ENCODE data around the gene KRT82. TPM values are rescaled to one million over a fixed set of nuclear protein-coding genes. Genes with fewer than 3 reads are reported as not detected.

Gene KRT82
- polyA plus RNA-seq, 2 of the 4 experiments (the other 2 are of a cell fraction) = not detected

DNA sequence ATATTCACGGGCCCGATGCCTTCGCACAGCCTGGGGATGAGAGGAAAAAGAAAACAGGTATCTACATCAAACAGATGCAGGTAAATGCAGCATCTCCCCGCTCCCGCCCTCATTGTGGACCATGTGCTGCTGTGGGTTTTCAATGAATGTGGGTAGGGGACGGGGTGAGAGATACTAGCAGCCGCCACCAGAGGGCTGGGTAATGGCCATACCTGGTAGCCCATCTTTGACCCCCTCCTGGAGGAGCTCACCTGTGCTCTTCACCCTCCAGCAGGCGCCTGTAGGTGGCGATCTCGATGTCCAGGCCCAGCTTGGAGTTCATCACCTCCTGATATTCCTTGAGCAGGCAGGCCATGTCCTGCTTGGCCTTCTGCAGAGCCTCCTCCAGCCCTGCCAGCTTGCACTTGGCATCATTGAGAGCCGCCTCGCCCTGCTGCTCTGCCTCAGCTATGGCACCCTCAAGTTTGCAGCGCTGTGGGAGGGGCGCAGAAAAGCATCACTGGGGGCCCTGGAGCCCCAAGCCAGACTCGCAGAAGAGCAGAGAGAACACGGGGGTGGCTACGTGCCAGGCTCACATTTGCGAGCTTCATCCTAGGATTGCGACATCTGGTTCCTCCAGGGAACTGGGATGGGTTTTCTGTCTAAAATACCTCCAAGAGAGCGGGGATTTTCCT lies 10.2 kb downstream of the KRT82 start (continued):
- TF ChIP-seq, protein P1, sequence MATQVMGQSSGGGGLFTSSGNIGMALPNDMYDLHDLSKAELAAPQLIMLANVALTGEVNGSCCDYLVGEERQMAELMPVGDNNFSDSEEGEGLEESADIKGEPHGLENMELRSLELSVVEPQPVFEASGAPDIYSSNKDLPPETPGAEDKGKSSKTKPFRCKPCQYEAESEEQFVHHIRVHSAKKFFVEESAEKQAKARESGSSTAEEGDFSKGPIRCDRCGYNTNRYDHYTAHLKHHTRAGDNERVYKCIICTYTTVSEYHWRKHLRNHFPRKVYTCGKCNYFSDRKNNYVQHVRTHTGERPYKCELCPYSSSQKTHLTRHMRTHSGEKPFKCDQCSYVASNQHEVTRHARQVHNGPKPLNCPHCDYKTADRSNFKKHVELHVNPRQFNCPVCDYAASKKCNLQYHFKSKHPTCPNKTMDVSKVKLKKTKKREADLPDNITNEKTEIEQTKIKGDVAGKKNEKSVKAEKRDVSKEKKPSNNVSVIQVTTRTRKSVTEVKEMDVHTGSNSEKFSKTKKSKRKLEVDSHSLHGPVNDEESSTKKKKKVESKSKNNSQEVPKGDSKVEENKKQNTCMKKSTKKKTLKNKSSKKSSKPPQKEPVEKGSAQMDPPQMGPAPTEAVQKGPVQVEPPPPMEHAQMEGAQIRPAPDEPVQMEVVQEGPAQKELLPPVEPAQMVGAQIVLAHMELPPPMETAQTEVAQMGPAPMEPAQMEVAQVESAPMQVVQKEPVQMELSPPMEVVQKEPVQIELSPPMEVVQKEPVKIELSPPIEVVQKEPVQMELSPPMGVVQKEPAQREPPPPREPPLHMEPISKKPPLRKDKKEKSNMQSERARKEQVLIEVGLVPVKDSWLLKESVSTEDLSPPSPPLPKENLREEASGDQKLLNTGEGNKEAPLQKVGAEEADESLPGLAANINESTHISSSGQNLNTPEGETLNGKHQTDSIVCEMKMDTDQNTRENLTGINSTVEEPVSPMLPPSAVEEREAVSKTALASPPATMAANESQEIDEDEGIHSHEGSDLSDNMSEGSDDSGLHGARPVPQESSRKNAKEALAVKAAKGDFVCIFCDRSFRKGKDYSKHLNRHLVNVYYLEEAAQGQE (IDR thresholded peaks at IDR 0.05) = no peak
- TF ChIP-seq, protein P2, sequence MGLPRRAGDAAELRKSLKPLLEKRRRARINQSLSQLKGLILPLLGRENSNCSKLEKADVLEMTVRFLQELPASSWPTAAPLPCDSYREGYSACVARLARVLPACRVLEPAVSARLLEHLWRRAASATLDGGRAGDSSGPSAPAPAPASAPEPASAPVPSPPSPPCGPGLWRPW (IDR thresholded peaks at IDR 0.05) = no peak
- TF ChIP-seq TFCP2L1 (CRISPR knock-in tag; IDR thresholded peaks at IDR 0.05) (no peak), POLR2AphosphoS2 (conservative IDR thresholded peaks at IDR 0.05; ENCODE audit: low read length) (no peak), RCOR1 (IDR thresholded peaks at IDR 0.05; ENCODE audit: low read depth, low read length) (no peak)

DNA sequence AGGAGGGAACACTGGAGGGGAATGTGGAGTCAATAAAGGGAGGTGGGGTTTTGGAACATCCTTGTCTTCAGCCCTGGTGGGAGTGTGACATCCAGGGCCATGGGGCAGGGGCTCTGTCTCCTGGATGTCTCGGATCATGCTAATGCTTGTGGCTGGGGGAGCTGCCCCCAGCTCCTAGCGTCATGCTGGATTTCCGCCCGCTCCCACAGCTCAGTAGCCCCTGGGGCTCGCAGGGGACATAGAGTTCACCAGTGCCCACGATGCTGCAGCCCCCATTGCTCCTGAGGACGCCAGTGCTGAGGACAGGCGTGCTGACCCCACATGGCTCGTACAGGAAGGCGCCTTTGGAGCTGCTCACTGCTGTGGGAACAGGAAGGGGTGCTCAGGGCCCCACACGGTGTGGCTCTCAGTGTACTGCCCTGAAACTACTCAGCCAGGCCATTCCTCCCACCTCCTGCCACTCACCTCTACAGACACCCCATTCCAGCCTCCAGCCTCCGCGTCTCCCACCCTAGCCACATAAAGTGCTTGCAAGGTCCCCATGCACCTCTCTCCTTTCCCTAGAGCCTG lies 11.2 kb downstream of the KRT82 start:
- 80% methylated on average over 13 of the region's 13 CpGs for WGBS (ENCODE audit: missing lambda C conversion rate)
- ChIA-PET POLR2A (no interaction called here), CTCF (interaction anchor here (0.6 to 46.1 kb wide), 17 partner anchors 9 to 479 kb away, joined by 3 to 1221 read pairs (median 3); no protein-coding TSS in a partner anchor)
- Histone ChIP-seq H3K27ac (0 out of 6 replicates have a peak overlapping the region, but pooled peaks of 1 of the 2 experiments have one; percentile 7), H3K4me1 (peaks cover 29% of the 10 kb centered on the region), H3K9me3 (no peaks in the 10 kb centered on the region), H3K4me3 (no peak overlapping the region), H3K4me2 (no peak overlapping the region)
- DNase-seq (ENCODE audit: low read depth in 1 of 2, low spot score in 1 of 2) (no peak), FAIRE-seq (no peak), ATAC-seq (no peak)
- TF ChIP-seq NFE2L2 (conservative IDR thresholded peaks at IDR 0.05; ENCODE audit: low read length) (no peak), HOXB5 (CRISPR knock-in tag; IDR thresholded peaks at IDR 0.05) (no peak), RARB (CRISPR knock-in tag; IDR thresholded peaks at IDR 0.05) (no peak), HEYL (CRISPR knock-in tag; IDR thresholded peaks at IDR 0.05) (no peak), CBX8 (IDR thresholded peaks at IDR 0.05) (no peak), FOSL2 (IDR thresholded peaks at IDR 0.05) (no peak), FOSL2 (CRISPR knock-in tag; IDR thresholded peaks at IDR 0.05) (no peak), GATA3 (IDR thresholded peaks at IDR 0.05; ENCODE audit: borderline replicate concordance) (no peak)
- TF ChIP-seq, protein P3, sequence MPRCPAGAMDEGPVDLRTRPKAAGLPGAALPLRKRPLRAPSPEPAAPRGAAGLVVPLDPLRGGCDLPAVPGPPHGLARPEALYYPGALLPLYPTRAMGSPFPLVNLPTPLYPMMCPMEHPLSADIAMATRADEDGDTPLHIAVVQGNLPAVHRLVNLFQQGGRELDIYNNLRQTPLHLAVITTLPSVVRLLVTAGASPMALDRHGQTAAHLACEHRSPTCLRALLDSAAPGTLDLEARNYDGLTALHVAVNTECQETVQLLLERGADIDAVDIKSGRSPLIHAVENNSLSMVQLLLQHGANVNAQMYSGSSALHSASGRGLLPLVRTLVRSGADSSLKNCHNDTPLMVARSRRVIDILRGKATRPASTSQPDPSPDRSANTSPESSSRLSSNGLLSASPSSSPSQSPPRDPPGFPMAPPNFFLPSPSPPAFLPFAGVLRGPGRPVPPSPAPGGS (IDR thresholded peaks at IDR 0.05) = no peak
- TF ChIP-seq, protein P1 (IDR thresholded peaks at IDR 0.05) = no peak
- TF ChIP-seq, protein P4, sequence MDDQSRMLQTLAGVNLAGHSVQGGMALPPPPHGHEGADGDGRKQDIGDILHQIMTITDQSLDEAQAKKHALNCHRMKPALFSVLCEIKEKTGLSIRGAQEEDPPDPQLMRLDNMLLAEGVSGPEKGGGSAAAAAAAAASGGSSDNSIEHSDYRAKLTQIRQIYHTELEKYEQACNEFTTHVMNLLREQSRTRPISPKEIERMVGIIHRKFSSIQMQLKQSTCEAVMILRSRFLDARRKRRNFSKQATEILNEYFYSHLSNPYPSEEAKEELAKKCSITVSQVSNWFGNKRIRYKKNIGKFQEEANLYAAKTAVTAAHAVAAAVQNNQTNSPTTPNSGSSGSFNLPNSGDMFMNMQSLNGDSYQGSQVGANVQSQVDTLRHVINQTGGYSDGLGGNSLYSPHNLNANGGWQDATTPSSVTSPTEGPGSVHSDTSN (IDR thresholded peaks at IDR 0.05) = no peak
